Kidney (tissue), 22 donors: Measurements from ENCODE around the gene BAIAP2L2. TPM values are rescaled to one million over a fixed set of nuclear protein-coding genes. Genes with fewer than 3 reads are reported as not detected.
"Not testable (repeated sequence)": the region's sequence is repeated elsewhere in the genome, so short reads cannot be mapped to it uniquely, and the experiment has no call there.

Source experiments
- DNase-seq, 5 donors: peaks; one replicate each; pipeline ENCODE4 v3.0.0-alpha.2; 2013 to 2020
- FAIRE-seq: peaks from 2 replicates; lab custom pipeline; 2012; peaks lifted over from hg19 to GRCh38; lab: Jason Lieb, UNC
- H3K27ac ChIP-seq, 2 donors: one replicate each; pipeline ENCODE4 v1.7.0; 2013; ENCODE audit warnings: low read depth in 2 of 2, low read length in 2 of 2, inconsistent platforms in 1 of 2
- H3K27me3 ChIP-seq: one replicate; pipeline ENCODE4 v1.7.1; 2013; ENCODE audit warnings: low read length, inconsistent platforms; ENCODE audit not compliant: control insufficient read depth, insufficient read depth
- H3K36me3 ChIP-seq, 3 donors: one replicate each; pipeline versions ENCODE4 v1.7.0 to v1.7.1; 2013; ENCODE audit warnings: low read length in 3 of 3, control low read depth in 1 of 3, inconsistent platforms in 1 of 3; ENCODE audit not compliant: insufficient read depth in 3 of 3, control insufficient read depth in 2 of 3
- H3K4me1 ChIP-seq, 3 donors: one replicate each; pipeline versions ENCODE4 v1.7.0 to v1.7.1; 2013; ENCODE audit warnings: low read length in 3 of 3, inconsistent platforms in 1 of 3, low read depth in 1 of 3; ENCODE audit not compliant: control insufficient read depth in 2 of 3, insufficient read depth in 2 of 3
- H3K4me3 ChIP-seq, 3 donors: one replicate each; pipeline versions ENCODE4 v1.7.0 to v1.8.1; 2013; ENCODE audit warnings: low read length in 3 of 3, control low read depth in 1 of 3, inconsistent platforms in 1 of 3
- H3K9ac ChIP-seq, 3 donors: one replicate each; pipeline versions ENCODE4 v1.7.0 to v1.7.1; 2013; ENCODE audit warnings: low read length in 3 of 3, control low read depth in 1 of 3, inconsistent platforms in 1 of 3
- H3K9me3 ChIP-seq, 3 donors: one replicate each; pipeline versions ENCODE4 v1.7.0 to v1.7.1; 2013; ENCODE audit warnings: low read length in 3 of 3, control low read depth in 1 of 3, inconsistent platforms in 1 of 3; ENCODE audit not compliant: control insufficient read depth in 2 of 3, insufficient read depth in 1 of 3
- CTCF ChIP-seq: IDR thresholded peaks from 3 replicates; pipeline ENCODE4 v1.5.1; 2012; ENCODE audit warnings: mild to moderate bottlenecking, moderate library complexity, borderline replicate concordance; ENCODE audit not compliant: insufficient read depth; ENCODE audit errors: extremely low read depth
- intact Hi-C: fragments of 100-400 bp; cut with DNase I; formaldehyde crosslinking; loops from one replicate; pipeline ENCODE4 v1.11.1; 2022
- long read RNA-seq, 10 donors: library from polyadenylated mRNA in 1 of 10; unstranded in 1 of 10; transcript quantifications; one replicate each; pipeline ENCODE4 v2.0.0 and lab custom pipeline, GENCODE V29; 2021 to 2026
- polyA plus RNA-seq: library from polyadenylated mRNA; stranded (reverse); fragments of 350-450 nt; fragmentation: Illumina TruSeq; extraction: RNeasy Lipid Tissue Mini Kit (QIAGEN cat#74804); gene quantifications from one replicate; pipeline ENCODE4 v1.2.3, GENCODE V29; 2014; ENCODE audit warnings: low read depth, low replicate concordance; ENCODE audit not compliant: insufficient read depth
- total RNA-seq: library from RNA; stranded (reverse); fragmentation: NEBNext Ultra II Directional; extraction: Animal tissue kit (Norgen Biotek cat#: 25700); gene quantifications from one replicate; pipeline ENCODE4 v1.2.1, GENCODE V29; 2021
- donor health status: control.
- donor health status: control.
- donor health status: control.
- donor health status: control.
- donor health status: control.
- donor health status: DM: yes; HTN: yes; CAD: no.
- donor health status: Normal renal cell carcinoma (clear cell type).

BAIAP2L2 gene
- total RNA-seq (9.7 TPM), polyA plus RNA-seq (27.8 TPM)
- long read RNA-seq, donor 1 = 0 reads
- long read RNA-seq, donor 2, partial matches to known transcripts = 5 of 5 reads
- long read RNA-seq, donor 2, other reads (novel, unspliced or antisense) = 0 of 5 reads
- long read RNA-seq, donor 3 = 0 reads
- long read RNA-seq, donor 4, partial matches to known transcripts = 0 of 1 reads
- long read RNA-seq, donor 4, other reads (novel, unspliced or antisense) = 0 of 1 reads
- long read RNA-seq, donor 5 = 0 reads
- long read RNA-seq, donor 6, partial matches to known transcripts = 0 of 1 reads
- long read RNA-seq, donor 6, other reads (novel, unspliced or antisense) = 0 of 1 reads
- long read RNA-seq, donor 7, partial matches to known transcripts = 4 of 14 reads
- long read RNA-seq, donor 7, other reads (novel, unspliced or antisense) = 8 of 14 reads
- long read RNA-seq, donor 8 = 0 reads
- long read RNA-seq, donor 9, partial matches to known transcripts = 0 of 1 reads
- long read RNA-seq, donor 9, other reads (novel, unspliced or antisense) = 0 of 1 reads
- long read RNA-seq, donor 10 = 0 reads

GRCh38 chr22:38110008-38110862 lies at the start of gene BAIAP2L2:
TSS of gene BAIAP2L2 (minus strand) at chr22:38110684. CDS start at chr22:38110525, 159 bp downstream.
- H3K4me3 ChIP-seq = peak within 1 kb of the TSS in 2 of 3 donors; percentile 60 to 64
- TF ChIP-seq CTCF = no peak
- H3K9me3 ChIP-seq = no peaks in the 10 kb centered on the region
- peak; percentile 81 to 91 (median 87) for DNase-seq
- H3K27me3 ChIP-seq = no peaks in the 10 kb centered on the region
- peak within 1 kb of the TSS; percentile 59 to 82 for H3K27ac ChIP-seq
- no peak for FAIRE-seq
- no peaks in the 10 kb centered on the region for H3K36me3 ChIP-seq
- H3K9ac ChIP-seq = peak within 1 kb of the TSS in 2 of 3 donors; percentile 4 to 43
- intact Hi-C loops = no loop called here
- peaks cover 0 to 13% (median 8%) of the 10 kb centered on the region in 3 donors for H3K4me1 ChIP-seq

GRCh38 chr22:38155703-38156102 lies 45.2 kb upstream of the BAIAP2L2 start:
- Histone ChIP-seq H3K36me3 (no peaks in the 10 kb centered on the region), H3K9me3 (no peaks in the 10 kb centered on the region), H3K4me1 (peaks cover 0 to 3% (median 0%) of the 10 kb centered on the region in 3 donors), H3K27me3 (no peaks in the 10 kb centered on the region), H3K9ac (no peak overlapping the region), H3K27ac (no peak overlapping the region), H3K4me3 (no peak overlapping the region)
- intact Hi-C loops = no loop called here
- DNase-seq (no peak), FAIRE-seq (no peak)
- TF ChIP-seq CTCF = no peak

GRCh38 chr22:38154563-38154915 lies 44.1 kb upstream of the BAIAP2L2 start:
- FAIRE-seq, DNase-seq, H3K9me3 ChIP-seq, intact Hi-C loops, H3K36me3 ChIP-seq, H3K9ac ChIP-seq, H3K4me1 ChIP-seq, H3K4me3 ChIP-seq, H3K27ac ChIP-seq, H3K27me3 ChIP-seq: not testable (repeated sequence)
